H9 (cell line): ENCODE results near the gene PREB. TPM values are rescaled to one million over a fixed set of nuclear protein-coding genes. Genes with fewer than 3 reads are reported as not detected.

Experiments
- DNase-seq: peaks from one replicate; pipeline ENCODE4 v3.0.0-alpha.2; 2017
- H2AFZ ChIP-seq: one replicate; pipeline ENCODE4 v1.6.1; 2013; ENCODE audit warnings: mild to moderate bottlenecking, low read length, control low read depth, moderate library complexity
- H2AK5ac ChIP-seq: 2 replicates; pipeline ENCODE4 v1.6.1; 2013; ENCODE audit warnings: low read length, control low read depth, mixed read lengths; ENCODE audit not compliant: insufficient read length
- H2BK120ac ChIP-seq: one replicate; pipeline ENCODE4 v1.6.1; 2013; ENCODE audit warnings: low read depth, mild to moderate bottlenecking, low read length, control low read depth, inconsistent platforms; ENCODE audit not compliant: poor library complexity, severe bottlenecking
- H2BK12ac ChIP-seq: 2 replicates; pipeline ENCODE4 v1.6.1; 2013; ENCODE audit warnings: low read length, control low read depth, mixed read lengths, low read depth; ENCODE audit not compliant: insufficient read length
- H2BK15ac ChIP-seq: 2 replicates; pipeline ENCODE4 v1.6.1; 2013; ENCODE audit warnings: low read depth, low read length, control low read depth
- H2BK20ac ChIP-seq: one replicate; pipeline ENCODE4 v1.6.1; 2013; ENCODE audit warnings: low read depth, mild to moderate bottlenecking, low read length, control low read depth, inconsistent platforms; ENCODE audit not compliant: poor library complexity, severe bottlenecking
- H2BK5ac ChIP-seq: 2 replicates; pipeline ENCODE4 v1.6.1; 2013; ENCODE audit warnings: low read length, control low read depth, mixed read lengths; ENCODE audit not compliant: insufficient read length
- H3K14ac ChIP-seq: 2 replicates; pipeline ENCODE4 v1.6.1; 2013; ENCODE audit warnings: low read length, control low read depth; ENCODE audit not compliant: insufficient read depth
- H3K18ac ChIP-seq: 2 replicates; pipeline ENCODE4 v1.6.1; 2013; ENCODE audit warnings: low read depth, mild to moderate bottlenecking, mixed read lengths, low read length, control low read depth; ENCODE audit not compliant: insufficient read length
- H3K23ac ChIP-seq: 2 replicates; pipeline ENCODE4 v1.6.1; 2013; ENCODE audit warnings: low read length, control low read depth, mixed read lengths, low read depth; ENCODE audit not compliant: insufficient read length
- H3K23me2 ChIP-seq: 2 replicates; pipeline ENCODE4 v1.6.1; 2013; ENCODE audit warnings: low read depth, mild to moderate bottlenecking, mixed read lengths, low read length, control low read depth; ENCODE audit not compliant: insufficient read length, poor library complexity, severe bottlenecking
- H3K27ac ChIP-seq: 2 replicates; pipeline ENCODE4 v1.5.1; 2013; ENCODE audit warnings: low read length, control low read depth, mixed read lengths, low read depth; ENCODE audit not compliant: insufficient read length
- H3K27me3 ChIP-seq: 2 replicates; pipeline ENCODE4 v1.6.1; 2013; ENCODE audit warnings: low read length, control low read depth, inconsistent platforms; ENCODE audit not compliant: insufficient read depth
- H3K4ac ChIP-seq: 2 replicates; pipeline ENCODE4 v1.6.1; 2013; ENCODE audit warnings: low read depth, mild to moderate bottlenecking, control low read depth, inconsistent platforms, low read length, moderate library complexity
- H3K4me1 ChIP-seq: 2 replicates; pipeline ENCODE4 v1.6.1; 2013; ENCODE audit warnings: low read length, control low read depth, inconsistent platforms; ENCODE audit not compliant: insufficient read depth
- H3K4me2 ChIP-seq: 2 replicates; pipeline ENCODE4 v1.6.1; 2013; ENCODE audit warnings: low read length, control low read depth, mixed read lengths; ENCODE audit not compliant: insufficient read length, insufficient read depth
- H3K56ac ChIP-seq: 2 replicates; pipeline ENCODE4 v1.6.1; 2013; ENCODE audit warnings: low read depth, mild to moderate bottlenecking, mixed read lengths, low read length, control low read depth; ENCODE audit not compliant: insufficient read length
- H3K79me1 ChIP-seq: 2 replicates; pipeline ENCODE4 v1.6.1; 2013; ENCODE audit warnings: low read depth, mild to moderate bottlenecking, moderate library complexity, low read length, control low read depth, inconsistent platforms; ENCODE audit not compliant: insufficient read depth, poor library complexity, severe bottlenecking
- H3K79me2 ChIP-seq: 2 replicates; pipeline ENCODE4 v1.6.1; 2013; ENCODE audit warnings: low read length, control low read depth, inconsistent platforms; ENCODE audit not compliant: insufficient read depth
- H3K9ac ChIP-seq: 2 replicates; pipeline ENCODE4 v1.6.1; 2013; ENCODE audit warnings: low read length, control low read depth, mixed read lengths; ENCODE audit not compliant: insufficient read length; ENCODE audit errors: extremely low read depth
- H3K9me3 ChIP-seq: one replicate; pipeline ENCODE4 v1.6.1; 2013; ENCODE audit warnings: low read depth, low read length, inconsistent platforms; ENCODE audit not compliant: control insufficient read depth
- H3T11ph ChIP-seq: one replicate; pipeline ENCODE4 v1.6.1; 2013; ENCODE audit warnings: mild to moderate bottlenecking, low read length, control low read depth, inconsistent platforms
- H4K20me1 ChIP-seq: one replicate; pipeline ENCODE4 v1.6.1; 2013; ENCODE audit not compliant: control insufficient read depth, insufficient read length, insufficient read depth
- H4K5ac ChIP-seq: 2 replicates; pipeline ENCODE4 v1.6.1; 2013; ENCODE audit warnings: low read depth, mild to moderate bottlenecking, mixed read lengths, low read length, control low read depth; ENCODE audit not compliant: insufficient read length
- H4K8ac ChIP-seq: replicated peaks from 2 replicates; pipeline ENCODE4 v1.6.1; 2013; ENCODE audit warnings: low read length, control low read depth, mixed read lengths, low read depth; ENCODE audit not compliant: insufficient read length
- H4K91ac ChIP-seq: 2 replicates; pipeline ENCODE4 v1.6.1; 2013; ENCODE audit warnings: low read depth, mild to moderate bottlenecking, moderate library complexity, mixed read lengths, low read length, control low read depth; ENCODE audit not compliant: insufficient read length
- H3K27ac Mint-ChIP-seq, 3 experiments: 2 replicates in 2 of 3; 3 replicates in 1 of 3; pipeline ENCODE4 v1.8.0; 2020 to 2021; ENCODE audit warnings: mixed read lengths in 3 of 3, mild to moderate bottlenecking in 1 of 3, moderate library complexity in 1 of 3
- H3K27me3 Mint-ChIP-seq: 2 replicates; pipeline ENCODE4 v1.8.0; 2021; ENCODE audit warnings: low read depth, mild to moderate bottlenecking, moderate library complexity, mixed read lengths
- H3K36me3 Mint-ChIP-seq, 3 experiments: 2 replicates in 2 of 3; 3 replicates in 1 of 3; pipeline ENCODE4 v1.8.0; 2020 to 2021; ENCODE audit warnings: low read depth in 3 of 3, mixed read lengths in 3 of 3; ENCODE audit not compliant: insufficient read depth in 1 of 3
- H3K4me1 Mint-ChIP-seq, 2 experiments: 2 replicates each; pipeline ENCODE4 v1.8.0; 2020; ENCODE audit warnings: mixed read lengths in 2 of 2
- H3K4me3 Mint-ChIP-seq, 2 experiments: 2 replicates in 1 of 2; 3 replicates in 1 of 2; pipeline ENCODE4 v1.8.0; 2020 to 2021; ENCODE audit warnings: mild to moderate bottlenecking in 2 of 2, mixed read lengths in 2 of 2, moderate library complexity in 1 of 2
- H3K9me3 Mint-ChIP-seq, 2 experiments: 2 replicates in 1 of 2; 3 replicates in 1 of 2; pipeline ENCODE4 v1.8.0; 2020; ENCODE audit warnings: mild to moderate bottlenecking in 2 of 2, mixed read lengths in 2 of 2, moderate library complexity in 1 of 2
- WGBS: extraction: QIAGEN DNeasy Blood & Tissue Kit; methylation state at CpG from one replicate; pipeline ENCODE4 v1.1.7; 2013; ENCODE audit warnings: missing lambda C conversion rate, low lambda C conversion rate, mixed read lengths; ENCODE audit not compliant: insufficient read length; ENCODE audit errors: extremely low coverage; 5-methylcytosine and 5-hydroxymethylcytosine counted together
- total RNA-seq: library from RNA; stranded (reverse); gene quantifications from 2 replicates; pipeline ENCODE4 v1.2.1, GENCODE V29; 2021
- TF ChIP-seq, protein P1 (sequence below): fragments of 200-600 bp; sonication (generic); conservative IDR thresholded peaks from 3 replicates; pipeline ENCODE4 v1.8.0; 2021; ENCODE audit warnings: antibody characterized with exemption, mild to moderate bottlenecking

PREB gene
- total RNA-seq, 1 experiment from 2014 or later, result 43.6 TPM

- Mint-ChIP-seq H3K4me1 (peaks cover 20 to 45% of the 10 kb centered on the region in 2 experiments), H3K27me3 (peaks cover 20% of the 10 kb centered on the region), H3K4me3 (peak overlapping the region in 1 of 2 experiments; percentile 75; a peak in 2 of 5 replicates), H3K27ac (no peak overlapping the region), H3K36me3 (no peaks in the 10 kb centered on the region), H3K9me3 (no peaks in the 10 kb centered on the region)
- no peak overlapping the region for H3K9ac ChIP-seq
- H2AK5ac ChIP-seq, result no peak overlapping the region
- DNase-seq, result no peak
- H3K4me1 ChIP-seq, result no peaks in the 10 kb centered on the region
- TF ChIP-seq, protein P1, sequence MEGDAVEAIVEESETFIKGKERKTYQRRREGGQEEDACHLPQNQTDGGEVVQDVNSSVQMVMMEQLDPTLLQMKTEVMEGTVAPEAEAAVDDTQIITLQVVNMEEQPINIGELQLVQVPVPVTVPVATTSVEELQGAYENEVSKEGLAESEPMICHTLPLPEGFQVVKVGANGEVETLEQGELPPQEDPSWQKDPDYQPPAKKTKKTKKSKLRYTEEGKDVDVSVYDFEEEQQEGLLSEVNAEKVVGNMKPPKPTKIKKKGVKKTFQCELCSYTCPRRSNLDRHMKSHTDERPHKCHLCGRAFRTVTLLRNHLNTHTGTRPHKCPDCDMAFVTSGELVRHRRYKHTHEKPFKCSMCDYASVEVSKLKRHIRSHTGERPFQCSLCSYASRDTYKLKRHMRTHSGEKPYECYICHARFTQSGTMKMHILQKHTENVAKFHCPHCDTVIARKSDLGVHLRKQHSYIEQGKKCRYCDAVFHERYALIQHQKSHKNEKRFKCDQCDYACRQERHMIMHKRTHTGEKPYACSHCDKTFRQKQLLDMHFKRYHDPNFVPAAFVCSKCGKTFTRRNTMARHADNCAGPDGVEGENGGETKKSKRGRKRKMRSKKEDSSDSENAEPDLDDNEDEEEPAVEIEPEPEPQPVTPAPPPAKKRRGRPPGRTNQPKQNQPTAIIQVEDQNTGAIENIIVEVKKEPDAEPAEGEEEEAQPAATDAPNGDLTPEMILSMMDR, result no peak
- no peak overlapping the region; the same call in 1 of the 2 replicates for H3K14ac ChIP-seq
- WGBS, result no CpG with 5 or more reads among the region's 38 CpGs
- no peak overlapping the region for H3K18ac ChIP-seq
- H3K79me2 ChIP-seq, result no peaks in the 10 kb centered on the region
- no peaks in the 10 kb centered on the region for H3K9me3 ChIP-seq
- H3K56ac ChIP-seq, result no peak overlapping the region
- no peak overlapping the region for H3K4me2 ChIP-seq
- H3K23me2 ChIP-seq, result peaks cover 11% of the 10 kb centered on the region
- H4K5ac ChIP-seq, result no peak overlapping the region
- no peak overlapping the region for H4K91ac ChIP-seq
- H3K79me1 ChIP-seq, result no peaks in the 10 kb centered on the region
- no peak overlapping the region for H3K4ac ChIP-seq
- no peaks in the 10 kb centered on the region for H4K20me1 ChIP-seq
- no peak overlapping the region for H2BK15ac ChIP-seq
- H2AFZ ChIP-seq, result no peak overlapping the region
- H2BK20ac ChIP-seq, result no peak overlapping the region
- H3K27me3 ChIP-seq, result no peaks in the 10 kb centered on the region
- no peak overlapping the region for H2BK12ac ChIP-seq
- H3K23ac ChIP-seq, result no peak overlapping the region
- H2BK120ac ChIP-seq, result no peak overlapping the region
- no peak overlapping the region for H3K27ac ChIP-seq
- no peak overlapping the region for H3T11ph ChIP-seq
- no peak overlapping the region for H4K8ac ChIP-seq
- H2BK5ac ChIP-seq, result no peak overlapping the region
Measured at GRCh38 chr2:27081984-27082772, 52.3 kb downstream of the PREB start.

Other genes starting within 250 kb of the PREB start
- gene MAPRE3, start 164.0 kb downstream of the PREB start, total RNA-seq, result 1.9 and 2.0 TPM in 2 replicates
- 53.9 and 55.3 TPM in 2 replicates for gene TMEM214, start 101.7 kb downstream of the PREB start, total RNA-seq
- gene AGBL5, start 83.0 kb downstream of the PREB start, total RNA-seq, result 55.4 and 58.3 TPM in 2 replicates
- 214 and 215 TPM in 2 replicates for gene OST4, start 63.0 kb downstream of the PREB start, total RNA-seq
- gene EMILIN1, start 56.0 kb downstream of the PREB start, total RNA-seq, result 1.2 and 1.8 TPM in 2 replicates
- 12.1 and 12.2 TPM in 2 replicates for gene KHK, start 47.9 kb downstream of the PREB start, total RNA-seq
- 1.4 and 2.1 TPM in 2 replicates for gene CGREF1, start 15.5 kb downstream of the PREB start, total RNA-seq
- 0.31 and 0.61 TPM in 2 replicates for gene ABHD1, start 10.8 kb downstream of the PREB start, total RNA-seq
- gene PRR30, start 4.8 kb upstream of the PREB start, total RNA-seq, result not detected in 2 replicates
- not detected in 2 replicates for gene TCF23, start 14.4 kb upstream of the PREB start, total RNA-seq
- gene ATRAID, start 77.4 kb upstream of the PREB start, total RNA-seq, result 106 and 108 TPM in 2 replicates
- gene SLC5A6, start 77.6 kb upstream of the PREB start, total RNA-seq, result 112 and 122 TPM in 2 replicates
- 117 and 130 TPM in 2 replicates for gene CAD, start 82.7 kb upstream of the PREB start, total RNA-seq
- gene SLC30A3, start 128.4 kb upstream of the PREB start, total RNA-seq, result 2.5 and 3.4 TPM in 2 replicates
- 0.37 and 0.44 TPM in 2 replicates for gene DNAJC5G, start 140.8 kb upstream of the PREB start, total RNA-seq
- gene TRIM54, start 147.8 kb upstream of the PREB start, total RNA-seq, result 4.6 and 5.0 TPM in 2 replicates
- 0.77 and 1.5 TPM in 2 replicates for gene UCN, start 173.8 kb upstream of the PREB start, total RNA-seq
- 55.4 and 59.4 TPM in 2 replicates for gene MPV17, start 188.5 kb upstream of the PREB start, total RNA-seq
- 109 TPM in 2 replicates for gene GTF3C2, start 222.1 kb upstream of the PREB start, total RNA-seq
- gene EIF2B4, start 235.7 kb upstream of the PREB start, total RNA-seq, result 62.1 and 67.2 TPM in 2 replicates
- 78.1 and 81.1 TPM in 2 replicates for gene SNX17, start 236.0 kb upstream of the PREB start, total RNA-seq
- gene ZNF513, start 246.1 kb upstream of the PREB start, total RNA-seq, result 24.8 and 26.5 TPM in 2 replicates